Ovary (tissue), 9 donors: ENCODE results near the gene BLID. TPM values are rescaled to one million over a fixed set of nuclear protein-coding genes. Genes with fewer than 3 reads are reported as not detected.

ENCODE experiments used
- DNase-seq, 5 donors: peaks; one replicate each; pipeline ENCODE4 v3.0.0-alpha.2; 2019 to 2020
- H3K27ac ChIP-seq, 2 donors: fragments of 200-600 bp; one replicate each; pipeline versions ENCODE4 v1.5.1 to v1.8.0; 2019 to 2022
- H3K27me3 ChIP-seq: fragments of 200-600 bp; one replicate; pipeline ENCODE4 v1.8.0; 2022
- H3K36me3 ChIP-seq: fragments of 200-600 bp; sonication (generic); one replicate; pipeline ENCODE4 v1.5.1; 2019
- H3K4me1 ChIP-seq: one replicate; pipeline ENCODE4 v1.8.1; 2013; ENCODE audit warnings: mild to moderate bottlenecking, moderate library complexity; ENCODE audit not compliant: insufficient read depth
- H3K4me3 ChIP-seq: fragments of 200-600 bp; sonication (generic); one replicate; pipeline ENCODE4 v1.5.1; 2017
- H3K9me3 ChIP-seq, 2 donors: fragments of 200-600 bp in 1 of 2; sonication (generic) in 1 of 2; one replicate each; pipeline versions ENCODE4 v1.5.1 to v1.8.1; 2013 to 2019; ENCODE audit warnings: mild to moderate bottlenecking in 1 of 2, moderate library complexity in 1 of 2
- EP300 ChIP-seq: sonication (generic); formaldehyde crosslinking; IDR thresholded peaks from one replicate; pipeline ENCODE4 v1.6.1; 2017; ENCODE audit warnings: antibody characterized with exemption
- POLR2A ChIP-seq: fragments of 450-650 bp; IDR thresholded peaks from one replicate; pipeline ENCODE4 v1.6.1; 2017; ENCODE audit warnings: antibody characterized with exemption, mild to moderate bottlenecking, moderate library complexity
- WGBS, 3 donors: extraction: QIAGEN DNeasy Blood & Tissue Kit in 1 of 3; methylation state at CpG; one replicate each; pipeline versions ENCODE4 v1.1.5 to v1.1.7; 2013 to 2017; 5-methylcytosine and 5-hydroxymethylcytosine counted together
- intact Hi-C, 4 donors: fragments of 100-400 bp; cut with DNase I; formaldehyde crosslinking; loops; one replicate each; pipeline versions ENCODE4 v1.11.0 to v1.15.1; 2022 to 2023
- polyA plus RNA-seq, 2 donors: library from polyadenylated mRNA; stranded (reverse); fragments of 200-250 nt in 1 of 2; fragments of 350-450 nt in 1 of 2; fragmentation: Illumina TruSeq in 1 of 2; extraction: RNeasy Lipid Tissue Mini Kit (QIAGEN cat#74804) in 1 of 2; gene quantifications; one replicate each; pipeline ENCODE4 v1.2.3, GENCODE V29; 2013 to 2014
- total RNA-seq, 7 donors: library from RNA; depleted of rRNA in 2 of 7; stranded (reverse); fragments of >200 nt in 2 of 7; fragmentation: NEBNext Ultra II Directional in 3 of 7; extraction: Animal tissue kit (Norgen Biotek cat#: 25700) in 3 of 7; gene quantifications; one replicate each; pipeline versions ENCODE4 v1.1.0 to v1.2.4, GENCODE V29; 2016 to 2023
- TF ChIP-seq, protein P1 (sequence below), 3 donors: fragments of 450-650 bp in 2 of 3; fragments of 200-600 bp in 1 of 3; IDR thresholded peaks; one replicate each; pipeline versions ENCODE4 v1.5.1 to v1.8.0; 2016 to 2022; ENCODE audit warnings: antibody characterized with exemption in 3 of 3, mild to moderate bottlenecking in 1 of 3
- donor health status: DM: no; HTN: no; CAD: no; lungs with moderate emphysema.
- donor health status: DM: no; HTN: no; CAD: no.
- donor health status: Bipolar disorder and iron deficiency.
- donor health status: DM: yes; HTN: yes; CAD: no.
- donor health status: DM: no; HTN: no; CAD: no.
- donor health status: DM: yes; HTN: yes; CAD: no.

BLID gene
- total and polyA plus RNA-seq, 9 donors = 0.32 to 13.2 (median 3.7) TPM; not detected in 1

DNA sequence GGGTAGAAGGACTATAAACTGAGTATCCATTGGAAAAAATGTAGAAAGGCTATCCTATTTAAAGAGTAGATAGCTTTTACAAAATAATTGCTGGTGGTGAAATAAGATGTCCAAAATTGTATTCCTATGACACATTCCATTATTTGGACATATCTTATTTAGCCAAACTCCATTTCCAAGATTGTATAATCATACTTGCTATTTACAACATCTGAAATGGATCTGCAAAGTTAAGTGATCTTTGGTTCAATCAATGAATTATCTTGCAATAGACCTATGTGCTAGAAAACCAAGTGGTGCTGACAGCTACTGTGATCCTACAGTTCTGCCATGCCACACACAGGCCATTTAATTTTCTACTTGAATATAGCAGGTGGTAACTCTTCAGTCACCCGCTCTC lies 11.0 kb upstream of the BLID start:
- Histone ChIP-seq H3K27ac (no peak overlapping the region), H3K9me3 (no peaks in the 10 kb centered on the region), H3K4me3 (no peak overlapping the region), H3K4me1 (no peaks in the 10 kb centered on the region), H3K36me3 (no peaks in the 10 kb centered on the region), H3K27me3 (no peaks in the 10 kb centered on the region)
- intact Hi-C loops = no loop called here
- TF ChIP-seq POLR2A (no peak), EP300 (no peak)
- TF ChIP-seq, protein P1, sequence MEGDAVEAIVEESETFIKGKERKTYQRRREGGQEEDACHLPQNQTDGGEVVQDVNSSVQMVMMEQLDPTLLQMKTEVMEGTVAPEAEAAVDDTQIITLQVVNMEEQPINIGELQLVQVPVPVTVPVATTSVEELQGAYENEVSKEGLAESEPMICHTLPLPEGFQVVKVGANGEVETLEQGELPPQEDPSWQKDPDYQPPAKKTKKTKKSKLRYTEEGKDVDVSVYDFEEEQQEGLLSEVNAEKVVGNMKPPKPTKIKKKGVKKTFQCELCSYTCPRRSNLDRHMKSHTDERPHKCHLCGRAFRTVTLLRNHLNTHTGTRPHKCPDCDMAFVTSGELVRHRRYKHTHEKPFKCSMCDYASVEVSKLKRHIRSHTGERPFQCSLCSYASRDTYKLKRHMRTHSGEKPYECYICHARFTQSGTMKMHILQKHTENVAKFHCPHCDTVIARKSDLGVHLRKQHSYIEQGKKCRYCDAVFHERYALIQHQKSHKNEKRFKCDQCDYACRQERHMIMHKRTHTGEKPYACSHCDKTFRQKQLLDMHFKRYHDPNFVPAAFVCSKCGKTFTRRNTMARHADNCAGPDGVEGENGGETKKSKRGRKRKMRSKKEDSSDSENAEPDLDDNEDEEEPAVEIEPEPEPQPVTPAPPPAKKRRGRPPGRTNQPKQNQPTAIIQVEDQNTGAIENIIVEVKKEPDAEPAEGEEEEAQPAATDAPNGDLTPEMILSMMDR (IDR thresholded peaks at IDR 0.05) = no peak
- WGBS, 3 donors = 94 to 100% (median 94%) methylated on average over 1 of the region's 1 CpG
- DNase-seq = no peak

DNA sequence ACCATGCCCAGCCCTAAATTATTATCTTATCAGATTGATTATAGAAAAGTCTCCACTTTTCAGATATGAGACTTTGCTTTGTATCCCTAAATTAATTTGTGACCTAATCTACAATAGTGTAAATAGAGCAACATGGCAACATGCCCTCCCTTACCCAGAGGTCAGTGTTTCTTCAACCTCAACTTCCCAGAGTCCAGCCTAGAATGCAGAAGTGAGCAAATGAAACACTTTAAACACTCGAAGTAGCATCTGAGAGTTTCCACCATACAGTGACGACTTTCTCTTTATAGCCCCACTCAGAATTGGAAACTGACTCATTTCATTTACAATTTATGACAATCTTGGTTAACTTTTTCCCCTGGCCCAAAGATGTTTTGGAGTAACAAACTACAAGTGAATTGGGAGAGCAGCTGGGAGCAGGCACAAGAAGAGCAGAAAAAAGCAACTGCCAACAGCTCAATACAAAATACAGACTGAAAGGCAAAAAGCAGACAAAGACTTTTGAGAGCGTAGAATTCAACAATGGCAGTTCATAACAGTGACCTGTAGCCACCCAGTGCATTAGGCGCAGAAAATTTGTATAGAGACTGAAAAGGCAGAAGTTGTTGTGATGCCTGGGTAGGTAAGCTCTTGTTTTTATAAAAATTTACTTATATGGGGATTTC lies 10.1 kb upstream of the BLID start:
- no peak for TF ChIP-seq POLR2A
- Histone ChIP-seq H3K36me3 (no peaks in the 10 kb centered on the region), H3K27me3 (no peaks in the 10 kb centered on the region), H3K4me3 (no peak overlapping the region), H3K4me1 (no peaks in the 10 kb centered on the region), H3K9me3 (no peaks in the 10 kb centered on the region), H3K27ac (no peak overlapping the region)
- WGBS, 3 donors = 83 to 85% (median 84%) methylated on average over 4 of the region's 4 CpGs
- intact Hi-C loops = no loop called here
- no peak for DNase-seq

DNA sequence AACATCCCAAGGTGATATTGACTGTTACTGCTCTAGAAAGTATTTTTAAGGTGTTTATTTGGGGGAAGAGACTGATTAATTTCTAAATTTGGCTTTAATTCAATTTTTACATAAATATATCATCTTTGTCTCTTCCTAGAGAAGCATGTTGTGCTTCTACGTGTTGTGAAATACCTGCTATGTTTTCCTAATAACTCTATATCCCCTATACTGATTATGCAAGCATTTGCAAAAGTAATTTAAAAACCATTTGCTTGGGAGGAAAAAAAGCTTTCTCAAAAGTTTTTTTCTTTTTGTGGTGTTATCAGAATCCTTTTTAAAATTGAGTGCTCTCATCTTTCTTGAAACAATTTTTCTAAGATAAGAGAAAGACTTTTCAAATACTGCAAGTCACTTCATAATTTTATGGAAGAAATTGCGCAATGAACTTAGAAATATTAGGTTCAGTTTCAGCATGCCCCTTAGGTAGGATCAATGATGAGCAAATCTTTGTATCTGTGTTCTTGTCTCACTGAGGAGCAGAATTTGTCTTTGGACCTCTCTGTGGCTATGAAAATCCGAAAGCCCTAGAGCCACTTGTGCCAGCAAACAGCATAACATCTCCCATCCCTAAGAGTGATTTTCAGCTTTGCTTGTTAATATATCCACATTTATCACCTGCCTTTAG lies 7.4 kb upstream of the BLID start:
- intact Hi-C loops = no loop called here
- TF ChIP-seq EP300 (no peak), POLR2A (no peak)
- TF ChIP-seq, protein P1 (IDR thresholded peaks at IDR 0.05) = no peak
- 85 to 90% (median 89%) methylated on average over 3 of the region's 3 CpGs for WGBS, 3 donors
- H3K4me1 ChIP-seq = no peaks in the 10 kb centered on the region
- H3K9me3 ChIP-seq = no peaks in the 10 kb centered on the region
- H3K27ac ChIP-seq = no peak overlapping the region
- H3K27me3 ChIP-seq = no peaks in the 10 kb centered on the region
- no peak overlapping the region for H3K4me3 ChIP-seq
- DNase-seq = no peak
- H3K36me3 ChIP-seq = no peaks in the 10 kb centered on the region

DNA sequence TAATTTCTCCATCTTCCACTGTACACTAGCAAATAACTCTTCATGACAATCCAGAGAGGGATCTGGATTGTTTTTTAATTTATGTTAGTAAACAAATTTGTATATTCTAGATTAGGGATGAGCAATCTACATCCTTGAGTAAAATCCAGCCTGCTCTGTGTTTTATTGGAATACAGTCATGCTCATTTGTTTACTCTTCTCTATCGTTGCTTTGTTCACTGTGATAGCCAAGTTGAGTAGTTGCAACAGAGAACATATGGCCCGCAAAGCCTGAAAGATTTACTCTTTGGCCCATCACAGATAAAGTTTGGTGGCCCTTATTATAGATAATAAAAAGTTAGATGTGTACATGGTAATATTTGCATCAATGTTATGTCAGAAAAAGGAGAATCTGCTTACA lies 6.2 kb upstream of the BLID start:
- Histone ChIP-seq H3K4me3 (no peak overlapping the region), H3K36me3 (no peaks in the 10 kb centered on the region), H3K27me3 (no peaks in the 10 kb centered on the region), H3K27ac (no peak overlapping the region), H3K9me3 (no peaks in the 10 kb centered on the region), H3K4me1 (no peaks in the 10 kb centered on the region)
- 46 to 60% (median 47%) methylated on average over 2 of the region's 2 CpGs for WGBS, 3 donors
- intact Hi-C loops = no loop called here
- TF ChIP-seq POLR2A = no peak
- TF ChIP-seq EP300 = no peak
- TF ChIP-seq, protein P1 (IDR thresholded peaks at IDR 0.05) = no peak
- no peak for DNase-seq

DNA sequence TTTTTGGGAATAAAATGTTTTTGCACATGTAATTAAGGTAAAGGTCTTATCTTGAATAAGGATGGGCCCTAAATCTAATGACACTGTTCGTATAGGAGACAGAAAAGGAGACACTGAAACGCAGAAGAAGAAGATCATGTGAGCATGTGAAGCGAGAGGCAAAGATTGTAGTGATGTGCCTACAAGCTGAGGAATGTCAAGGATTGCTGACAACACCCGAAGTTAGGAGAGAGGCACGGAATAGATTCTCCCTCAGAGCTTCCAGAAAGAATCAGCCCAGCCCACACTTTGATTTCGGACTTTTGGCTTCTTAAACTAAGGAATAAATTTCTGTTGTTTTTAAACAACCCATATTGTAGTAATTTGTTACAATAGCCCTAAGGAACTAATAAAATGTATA lies 4.1 kb upstream of the BLID start:
- H3K36me3 ChIP-seq = no peaks in the 10 kb centered on the region
- H3K4me3 ChIP-seq = no peak overlapping the region
- H3K9me3 ChIP-seq = no peaks in the 10 kb centered on the region
- TF ChIP-seq, protein P1 (IDR thresholded peaks at IDR 0.05) = no peak
- no peak for TF ChIP-seq EP300
- TF ChIP-seq POLR2A = no peak
- no peaks in the 10 kb centered on the region for H3K4me1 ChIP-seq
- no peaks in the 10 kb centered on the region for H3K27me3 ChIP-seq
- WGBS, 3 donors = 73 to 90% (median 82%) methylated on average over 6 of the region's 6 CpGs
- H3K27ac ChIP-seq = no peak overlapping the region
- no peak for DNase-seq
- intact Hi-C loops = no loop called here
